PC-9 (cell line): ENCODE measurements around the gene GPR37L1. TPM values are rescaled to one million over a fixed set of nuclear protein-coding genes. Genes with fewer than 3 reads are reported as not detected.

Experiments used
- BruUV-seq: library from RNA; stranded (reverse); fragments of 400-500 nt; replicated peaks from 2 replicates; lab custom pipeline; 2021; lab: Mats Ljungman, UMichigan
- CTCF ChIA-PET: fragments of 300-600 bp; sonication (Branson Sonifier 250); formaldehyde crosslinking; loops from one replicate; lab custom pipeline; 2022; ENCODE audit warnings: antibody characterized with exemption; lab: Charles Lee
- POLR2A ChIA-PET: fragments of 300-600 bp; sonication (Branson Sonifier 250); formaldehyde crosslinking; loops from one replicate; lab custom pipeline; 2022; ENCODE audit warnings: antibody characterized with exemption; ENCODE audit not compliant: unreplicated experiment; lab: Charles Lee
- DNase-seq, 2 experiments: peaks; one replicate each; pipeline versions ENCODE4 v3.0.0 to v3.0.0-alpha.2; 2015 to 2022; ENCODE audit warnings: mixed read lengths in 1 of 2
- H2AFZ ChIP-seq: fragments of 200-600 bp; sonication (generic); 2 replicates; pipeline ENCODE4 v1.8.1; 2017; ENCODE audit warnings: antibody characterized with exemption
- H3F3A ChIP-seq: fragments of 200-600 bp; sonication (generic); 2 replicates; pipeline ENCODE4 v1.8.1; 2017; ENCODE audit warnings: antibody characterized with exemption, mild to moderate bottlenecking, low read depth; ENCODE audit not compliant: insufficient read depth
- H3K27ac ChIP-seq: fragments of 200-600 bp; sonication (generic); 2 replicates; pipeline ENCODE4 v1.6.1; 2016; ENCODE audit warnings: mixed run types
- H3K27me3 ChIP-seq: fragments of 200-600 bp; sonication (generic); 2 replicates; pipeline ENCODE4 v1.6.1; 2016; ENCODE audit warnings: low read depth, mixed run types; ENCODE audit not compliant: insufficient read depth
- H3K36me3 ChIP-seq: fragments of 200-600 bp; sonication (generic); 2 replicates; pipeline ENCODE4 v1.6.1; 2016; ENCODE audit warnings: low read depth, mixed run types
- H3K4me1 ChIP-seq: fragments of 200-600 bp; sonication (generic); replicated peaks from 2 replicates; pipeline ENCODE4 v1.6.1; 2016; ENCODE audit warnings: mixed run types; ENCODE audit not compliant: insufficient read depth
- H3K4me2 ChIP-seq: fragments of 200-600 bp; sonication (generic); 2 replicates; pipeline ENCODE4 v1.6.1; 2017; ENCODE audit warnings: mixed run types
- H3K4me3 ChIP-seq: fragments of 200-600 bp; sonication (generic); 2 replicates; pipeline ENCODE4 v1.6.1; 2016; ENCODE audit warnings: mixed run types
- H3K79me2 ChIP-seq: fragments of 200-600 bp; sonication (generic); 2 replicates; pipeline ENCODE4 v1.6.1; 2017; ENCODE audit warnings: low read depth, mixed run types
- H3K9me2 ChIP-seq: fragments of 200-600 bp; sonication (generic); 2 replicates; pipeline ENCODE4 v1.8.1; 2017; ENCODE audit warnings: mild to moderate bottlenecking; ENCODE audit not compliant: insufficient read depth
- H3K9me3 ChIP-seq: fragments of 200-600 bp; sonication (generic); 2 replicates; pipeline ENCODE4 v1.8.1; 2016; ENCODE audit warnings: low read depth; ENCODE audit not compliant: insufficient read depth
- H4K20me1 ChIP-seq: fragments of 200-600 bp; sonication (generic); 2 replicates; pipeline ENCODE4 v1.8.1; 2017; ENCODE audit not compliant: insufficient read depth
- EZH2 ChIP-seq: fragments of 200-600 bp; sonication (generic); IDR thresholded peaks from 2 replicates; pipeline ENCODE4 v1.8.0; 2017; ENCODE audit warnings: antibody characterized with exemption, low read depth
- intact Hi-C: fragments of 100-400 bp; cut with micrococcal nuclease; formaldehyde crosslinking; loops from one replicate; pipeline ENCODE4 v1.10.0; 2022; ENCODE audit not compliant: unreplicated experiment
- total RNA-seq: library from RNA; stranded (reverse); gene quantifications from 2 replicates; pipeline ENCODE4 v1.2.3, GENCODE V29; 2021
- TF ChIP-seq, protein P1 (sequence below): fragments of 200-600 bp; sonication (generic); conservative IDR thresholded peaks from 2 replicates; pipeline ENCODE4 v1.6.1; 2017; ENCODE audit warnings: mixed run types, antibody characterized with exemption, mild to moderate bottlenecking, moderate library complexity

The GPR37L1 gene
- total RNA-seq, 1 experiment from 2014 or later, result 0.33 TPM

DNA sequence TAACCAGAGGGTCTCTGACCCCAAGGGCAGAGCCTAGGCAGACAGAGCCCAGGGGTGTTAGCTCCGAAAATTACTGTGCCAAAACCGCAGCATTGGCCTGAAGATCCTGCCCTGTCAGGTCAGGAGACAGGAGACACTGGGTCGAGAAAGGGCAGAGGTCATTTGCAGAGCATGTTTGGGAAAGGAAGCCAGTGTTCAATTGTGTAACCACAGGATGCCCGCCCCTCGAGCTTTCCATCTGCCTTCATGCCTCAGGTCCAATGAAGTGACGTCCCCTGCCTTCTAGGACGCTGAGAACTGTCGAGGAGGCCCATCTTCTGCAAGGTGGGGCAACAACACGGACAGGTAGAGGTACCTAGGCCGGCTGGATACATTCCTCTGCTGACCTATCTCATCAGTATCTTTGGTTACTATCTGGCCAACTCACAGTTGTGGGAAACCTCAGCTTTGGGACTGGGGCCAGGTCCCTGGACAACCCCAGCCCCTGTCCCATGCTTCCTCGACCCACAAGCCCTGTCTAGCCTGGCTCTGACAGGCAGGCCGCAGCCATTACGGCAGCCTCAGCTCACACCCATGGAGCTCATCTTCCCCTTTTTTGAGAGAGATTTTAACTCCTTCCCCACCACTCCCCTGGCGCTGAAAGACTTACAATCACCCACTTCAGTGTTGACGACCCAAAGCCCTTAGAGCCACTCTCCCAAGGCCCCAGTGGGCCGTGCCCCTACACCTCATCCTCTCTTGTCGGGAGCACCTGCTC lies 20.5 kb downstream of the GPR37L1 start:
- H3K4me2 ChIP-seq, result peak overlapping the region; percentile 95
- POLR2A ChIA-PET, result interaction anchor here (0.6 to 1.0 kb wide), 6 partner anchors 37 to 493 kb away, joined by 3 to 8 read pairs (median 4); partner anchors contain the start of gene ELF3
- TF ChIP-seq, protein P1, sequence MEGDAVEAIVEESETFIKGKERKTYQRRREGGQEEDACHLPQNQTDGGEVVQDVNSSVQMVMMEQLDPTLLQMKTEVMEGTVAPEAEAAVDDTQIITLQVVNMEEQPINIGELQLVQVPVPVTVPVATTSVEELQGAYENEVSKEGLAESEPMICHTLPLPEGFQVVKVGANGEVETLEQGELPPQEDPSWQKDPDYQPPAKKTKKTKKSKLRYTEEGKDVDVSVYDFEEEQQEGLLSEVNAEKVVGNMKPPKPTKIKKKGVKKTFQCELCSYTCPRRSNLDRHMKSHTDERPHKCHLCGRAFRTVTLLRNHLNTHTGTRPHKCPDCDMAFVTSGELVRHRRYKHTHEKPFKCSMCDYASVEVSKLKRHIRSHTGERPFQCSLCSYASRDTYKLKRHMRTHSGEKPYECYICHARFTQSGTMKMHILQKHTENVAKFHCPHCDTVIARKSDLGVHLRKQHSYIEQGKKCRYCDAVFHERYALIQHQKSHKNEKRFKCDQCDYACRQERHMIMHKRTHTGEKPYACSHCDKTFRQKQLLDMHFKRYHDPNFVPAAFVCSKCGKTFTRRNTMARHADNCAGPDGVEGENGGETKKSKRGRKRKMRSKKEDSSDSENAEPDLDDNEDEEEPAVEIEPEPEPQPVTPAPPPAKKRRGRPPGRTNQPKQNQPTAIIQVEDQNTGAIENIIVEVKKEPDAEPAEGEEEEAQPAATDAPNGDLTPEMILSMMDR, result no peak
- no peak for TF ChIP-seq EZH2
- H3K4me1 ChIP-seq, result peaks cover 15% of the 10 kb centered on the region
- no TSS peak for BruUV-seq
- peak; percentile 37 to 55 for DNase-seq
- H3K9me2 ChIP-seq, result no peaks in the 10 kb centered on the region
- peak overlapping the region; percentile 80 for H2AFZ ChIP-seq
- H3K4me3 ChIP-seq, result peak overlapping the region; percentile 95
- H3K79me2 ChIP-seq, result peaks cover 45% of the 10 kb centered on the region
- peaks cover 22% of the 10 kb centered on the region; the same call in 1 of the 2 replicates for H3F3A ChIP-seq
- no peaks in the 10 kb centered on the region for H3K27me3 ChIP-seq
- CTCF ChIA-PET, result interaction anchor here (0.6 kb wide), 1 partner anchor 165 kb away, joined by 3 read pairs; no protein-coding TSS in a partner anchor
- peaks cover 34% of the 10 kb centered on the region for H4K20me1 ChIP-seq
- H3K9me3 ChIP-seq, result no peaks in the 10 kb centered on the region
- H3K36me3 ChIP-seq, result 0 out of 2 replicates have a peak, but pooled peaks cover 8% of the 10 kb centered on the region
- H3K27ac ChIP-seq, result no peak overlapping the region
- intact Hi-C loops, result no loop called here

DNA sequence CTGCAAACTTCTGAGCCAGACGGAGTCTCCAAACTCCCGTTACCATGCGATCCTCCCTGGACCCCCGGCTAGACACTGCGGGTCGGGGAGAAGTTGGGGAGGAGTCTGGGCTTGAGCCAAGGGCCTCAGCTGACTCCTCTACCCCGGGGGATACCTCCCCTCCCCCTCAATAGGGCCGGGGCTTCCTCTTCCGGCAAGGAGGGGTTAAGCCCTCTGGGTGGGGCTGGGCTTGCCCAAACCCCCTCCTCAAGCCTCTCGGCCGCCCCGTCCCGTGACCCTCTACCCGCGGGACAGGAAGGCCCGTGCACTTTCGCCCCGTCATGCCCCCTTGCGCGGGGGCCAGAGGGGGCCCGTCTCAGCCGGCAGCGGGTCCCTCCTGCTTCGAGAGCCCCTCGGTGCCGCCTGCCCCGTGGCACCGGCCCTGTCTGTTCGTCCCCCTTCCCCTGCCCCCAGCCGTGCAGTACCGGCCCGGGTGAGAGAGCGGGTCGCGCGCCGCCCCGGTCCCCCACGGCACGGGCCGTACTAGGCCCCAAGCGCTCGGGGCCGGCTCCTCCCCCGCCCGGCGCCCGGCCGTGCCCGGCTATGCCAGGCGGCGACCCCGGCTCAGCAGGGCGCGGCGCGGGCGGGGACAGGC lies 21.2 kb downstream of the GPR37L1 start:
- peaks cover 20% of the 10 kb centered on the region; the same call in 1 of the 2 replicates for H3F3A ChIP-seq
- H3K9me2 ChIP-seq, result no peaks in the 10 kb centered on the region
- intact Hi-C loops, result no loop called here
- no peaks in the 10 kb centered on the region for H3K27me3 ChIP-seq
- POLR2A ChIA-PET, result interaction anchor here (0.6 kb wide), 2 partner anchors 139 to 173 kb away, joined by 5 to 8 read pairs; no protein-coding TSS in a partner anchor
- peaks cover 15% of the 10 kb centered on the region for H3K4me1 ChIP-seq
- H3K27ac ChIP-seq, result no peak overlapping the region
- no peaks in the 10 kb centered on the region for H3K9me3 ChIP-seq
- TF ChIP-seq EZH2, result no peak
- TF ChIP-seq, protein P1, result no peak
- H4K20me1 ChIP-seq, result peaks cover 32% of the 10 kb centered on the region
- peak overlapping the region; percentile 95 for H3K4me3 ChIP-seq
- no peak for DNase-seq
- H2AFZ ChIP-seq, result peak overlapping the region; percentile 94
- BruUV-seq, result no TSS peak
- H3K79me2 ChIP-seq, result peaks cover 41% of the 10 kb centered on the region
- peak overlapping the region; percentile 95 for H3K4me2 ChIP-seq
- CTCF ChIA-PET, result interaction anchor here (0.5 kb wide), 1 partner anchor 576 kb away, joined by 3 read pairs; no protein-coding TSS in a partner anchor
- 0 out of 2 replicates have a peak, but pooled peaks cover 8% of the 10 kb centered on the region for H3K36me3 ChIP-seq

DNA sequence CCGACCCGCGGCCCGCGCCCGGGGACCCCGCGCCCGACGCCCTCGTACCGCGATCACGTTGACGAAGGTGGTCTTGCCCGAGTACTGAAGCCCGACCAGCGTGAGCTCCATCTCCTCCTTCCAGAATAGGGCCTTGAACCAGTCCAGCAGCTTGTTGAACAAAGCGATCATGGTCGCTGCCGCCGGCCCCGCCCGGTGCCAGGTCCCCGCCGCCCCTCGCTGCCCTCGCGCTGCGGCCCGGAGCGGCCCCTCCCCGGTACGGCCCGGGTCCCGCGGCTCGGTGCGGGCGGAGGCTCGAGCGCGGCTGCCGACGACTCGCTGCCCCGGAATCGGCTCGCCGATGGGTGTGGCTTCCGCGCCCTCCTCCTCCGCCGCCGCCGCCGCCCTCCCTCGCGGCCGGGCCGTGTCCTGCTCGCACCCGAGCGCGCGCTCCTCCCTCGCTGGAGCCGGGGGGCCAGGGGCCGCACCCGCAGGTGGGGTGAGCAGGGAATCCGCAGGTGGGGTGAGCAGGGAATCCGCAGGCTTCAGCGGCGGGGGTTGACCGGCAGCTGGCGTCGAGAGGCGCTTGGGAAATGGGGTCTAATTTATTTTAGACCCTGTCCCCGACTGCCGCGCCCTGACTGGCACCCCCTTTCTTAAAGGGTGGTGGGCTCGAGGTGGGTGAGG lies 21.8 kb downstream of the GPR37L1 start, which contains the start of gene ARL8A:
Gene ARL8A, minus strand, starts transcription at position 336 of the 666 bp plus-strand sequence. Its CDS starts 165 bp downstream, at position 171.
- DNase-seq, result peak in 1 of 2 experiments; percentile 58
- H2AFZ ChIP-seq, result peak within 1 kb of the TSS; percentile 94
- no peaks in the 10 kb centered on the region for H3K27me3 ChIP-seq
- POLR2A ChIA-PET, result no interaction called here
- H3K79me2 ChIP-seq, result peaks cover 37% of the 10 kb centered on the region
- intact Hi-C loops, result no loop called here
- peaks cover 17% of the 10 kb centered on the region; the same call in 1 of the 2 replicates for H3F3A ChIP-seq
- H3K4me1 ChIP-seq, result peaks cover 15% of the 10 kb centered on the region
- H3K4me2 ChIP-seq, result peak within 1 kb of the TSS; percentile 95
- TF ChIP-seq, protein P1, result no peak
- peak within 1 kb of the TSS; percentile 95 for H3K4me3 ChIP-seq
- no TSS peak for BruUV-seq
- H3K9me3 ChIP-seq, result no peaks in the 10 kb centered on the region
- H3K36me3 ChIP-seq, result 0 out of 2 replicates have a peak, but pooled peaks cover 8% of the 10 kb centered on the region
- CTCF ChIA-PET, result interaction anchor here (0.5 kb wide), 1 partner anchor 575 kb away, joined by 3 read pairs; no protein-coding TSS in a partner anchor
- H3K9me2 ChIP-seq, result no peaks in the 10 kb centered on the region
- peaks cover 29% of the 10 kb centered on the region for H4K20me1 ChIP-seq
- no peak within 1 kb of the TSS for H3K27ac ChIP-seq
